ENCODE data around the gene TSPAN5. TPM values are rescaled to one million over a fixed set of nuclear protein-coding genes. Genes with fewer than 3 reads are reported as not detected.
A peak's percentile ranks its signal among the peaks of the same experiment; 100 is the strongest.

Gene TSPAN5
- total and polyA plus RNA-seq, 2 experiments from 2014 or later, result 22.4 to 35.9 TPM

- no peak for DNase-seq (ENCODE audit: low spot score)
- 68% methylated on average over 8 of the region's 8 CpGs for WGBS (ENCODE audit: low lambda C conversion rate, missing lambda C conversion rate)
- H3K27ac ChIP-seq, result no peak overlapping the region
These were observed 27.5 kb downstream of the TSPAN5 start for GRCh38 chr4:98630737-98631454.

DNA sequence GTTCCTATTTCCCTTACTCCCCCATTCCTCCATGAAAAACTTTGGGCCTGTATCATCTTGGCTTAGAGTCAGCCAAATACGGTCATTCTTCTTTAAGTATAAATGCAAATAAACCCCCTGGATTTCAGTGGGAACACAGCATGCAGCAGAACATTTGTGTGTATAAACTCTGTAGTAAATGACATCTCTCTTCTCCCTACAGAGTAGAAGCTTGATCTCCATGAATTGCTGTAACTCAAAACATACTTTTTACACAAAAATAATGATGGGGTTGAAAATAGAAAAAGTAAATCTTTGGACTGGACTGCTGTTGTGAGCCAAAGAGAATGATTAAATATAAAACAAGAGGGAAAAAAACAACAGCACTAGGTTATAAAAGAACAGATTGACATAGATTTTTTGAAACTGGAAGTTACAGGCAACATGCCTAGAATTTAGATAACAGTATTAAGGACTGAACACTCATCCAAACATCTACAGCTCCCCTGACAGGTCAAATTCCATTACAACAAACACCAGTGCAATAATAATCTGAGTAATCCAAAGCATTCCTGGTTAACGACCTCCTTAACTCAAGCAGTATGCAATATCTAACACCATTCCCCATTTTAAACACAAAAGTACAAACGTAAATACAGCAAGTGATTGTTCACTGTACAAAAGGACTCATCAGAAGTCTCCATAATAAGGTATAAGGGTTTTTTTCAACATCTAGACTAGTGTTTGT lies 30.7 kb downstream of the TSPAN5 start:
- H3K27ac ChIP-seq, result peak overlapping the region; percentile 13
- H3K9me2 ChIP-seq (replicated peaks; ENCODE audit: insufficient read depth), result no peaks in the 10 kb centered on the region
- 21% methylated on average over 3 of the region's 3 CpGs for WGBS (ENCODE audit: low lambda C conversion rate, missing lambda C conversion rate)
- no peaks in the 10 kb centered on the region for H3K9me3 ChIP-seq (ENCODE audit: low read depth)
- H3K4me1 ChIP-seq (ENCODE audit: insufficient read depth), result peaks cover 23% of the 10 kb centered on the region
- H3K4me3 ChIP-seq, result no peak overlapping the region
- H4K20me1 ChIP-seq (ENCODE audit: insufficient read depth, poor library complexity, severe bottlenecking), result no peaks in the 10 kb centered on the region
- H3K27me3 ChIP-seq, result no peaks in the 10 kb centered on the region
- H3K36me3 ChIP-seq (replicated peaks; ENCODE audit: insufficient read depth, low read depth), result no peaks in the 10 kb centered on the region
- DNase-seq (ENCODE audit: low spot score), result no peak
- TF ChIP-seq EZH2 (IDR thresholded peaks at IDR 0.05; ENCODE audit: borderline replicate concordance) (no peak), EZH2phosphoT487 (IDR thresholded peaks at IDR 0.05; ENCODE audit: low read depth, severe bottlenecking, unreplicated experiment) (no peak)
- TF ChIP-seq, protein P1, sequence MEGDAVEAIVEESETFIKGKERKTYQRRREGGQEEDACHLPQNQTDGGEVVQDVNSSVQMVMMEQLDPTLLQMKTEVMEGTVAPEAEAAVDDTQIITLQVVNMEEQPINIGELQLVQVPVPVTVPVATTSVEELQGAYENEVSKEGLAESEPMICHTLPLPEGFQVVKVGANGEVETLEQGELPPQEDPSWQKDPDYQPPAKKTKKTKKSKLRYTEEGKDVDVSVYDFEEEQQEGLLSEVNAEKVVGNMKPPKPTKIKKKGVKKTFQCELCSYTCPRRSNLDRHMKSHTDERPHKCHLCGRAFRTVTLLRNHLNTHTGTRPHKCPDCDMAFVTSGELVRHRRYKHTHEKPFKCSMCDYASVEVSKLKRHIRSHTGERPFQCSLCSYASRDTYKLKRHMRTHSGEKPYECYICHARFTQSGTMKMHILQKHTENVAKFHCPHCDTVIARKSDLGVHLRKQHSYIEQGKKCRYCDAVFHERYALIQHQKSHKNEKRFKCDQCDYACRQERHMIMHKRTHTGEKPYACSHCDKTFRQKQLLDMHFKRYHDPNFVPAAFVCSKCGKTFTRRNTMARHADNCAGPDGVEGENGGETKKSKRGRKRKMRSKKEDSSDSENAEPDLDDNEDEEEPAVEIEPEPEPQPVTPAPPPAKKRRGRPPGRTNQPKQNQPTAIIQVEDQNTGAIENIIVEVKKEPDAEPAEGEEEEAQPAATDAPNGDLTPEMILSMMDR (IDR thresholded peaks at IDR 0.05; ENCODE audit: poor library complexity), result no peak
- no peak overlapping the region for H2AFZ ChIP-seq
- peak overlapping the region; percentile 36 for H3K4me2 ChIP-seq
- peaks cover 60% of the 10 kb centered on the region for H3K79me2 ChIP-seq

More at GRCh38 chr4:98630737-98631454, 27.5 kb downstream of the TSPAN5 start:
- H3K4me1 ChIP-seq (ENCODE audit: insufficient read depth), result peaks cover 20% of the 10 kb centered on the region
- H3K4me2 ChIP-seq, result no peak overlapping the region
- H3K36me3 ChIP-seq (replicated peaks; ENCODE audit: insufficient read depth, low read depth), result no peaks in the 10 kb centered on the region
- peaks cover 71% of the 10 kb centered on the region for H3K79me2 ChIP-seq
- no peak overlapping the region for H3K4me3 ChIP-seq
- H3K27me3 ChIP-seq, result no peaks in the 10 kb centered on the region
- TF ChIP-seq EZH2 (IDR thresholded peaks at IDR 0.05; ENCODE audit: borderline replicate concordance) (no peak), EZH2phosphoT487 (IDR thresholded peaks at IDR 0.05; ENCODE audit: low read depth, severe bottlenecking, unreplicated experiment) (no peak)
- TF ChIP-seq, protein P1 (IDR thresholded peaks at IDR 0.05; ENCODE audit: poor library complexity), result no peak
- no peaks in the 10 kb centered on the region for H3K9me2 ChIP-seq (replicated peaks; ENCODE audit: insufficient read depth)
- H2AFZ ChIP-seq, result no peak overlapping the region
- H4K20me1 ChIP-seq (ENCODE audit: insufficient read depth, poor library complexity, severe bottlenecking), result no peaks in the 10 kb centered on the region
- no peaks in the 10 kb centered on the region for H3K9me3 ChIP-seq (ENCODE audit: low read depth)

GRCh38 chr4:98626350-98626749 lies 32.1 kb downstream of the TSPAN5 start:
- Histone ChIP-seq H3K4me3 (no peak overlapping the region), H3K79me2 (peaks cover 60% of the 10 kb centered on the region), H3K4me2 (no peak overlapping the region), H3K9me2 (replicated peaks; ENCODE audit: insufficient read depth) (no peaks in the 10 kb centered on the region), H3K36me3 (replicated peaks; ENCODE audit: insufficient read depth, low read depth) (no peaks in the 10 kb centered on the region), H3K27me3 (no peaks in the 10 kb centered on the region), H2AFZ (no peak overlapping the region), H3K27ac (peak overlapping the region; percentile 13), H4K20me1 (ENCODE audit: insufficient read depth, poor library complexity, severe bottlenecking) (no peaks in the 10 kb centered on the region), H3K4me1 (ENCODE audit: insufficient read depth) (peaks cover 23% of the 10 kb centered on the region), H3K9me3 (ENCODE audit: low read depth) (no peaks in the 10 kb centered on the region)
- DNase-seq (ENCODE audit: low spot score), result peak; percentile 40
- WGBS (ENCODE audit: low lambda C conversion rate, missing lambda C conversion rate), result 61% methylated on average over 4 of the region's 4 CpGs
- no peak for TF ChIP-seq EZH2 (IDR thresholded peaks at IDR 0.05; ENCODE audit: borderline replicate concordance)
- TF ChIP-seq, protein P1 (IDR thresholded peaks at IDR 0.05; ENCODE audit: poor library complexity), result no peak
- no peak for TF ChIP-seq EZH2phosphoT487 (IDR thresholded peaks at IDR 0.05; ENCODE audit: low read depth, severe bottlenecking, unreplicated experiment)

Data from hepatocyte (in vitro differentiated cells).